Activated gamma-delta T cell treated with anti-CD3 and anti-CD28 coated beads, Interleukin-2, amount 50 U/mL, for 16 hours (primary cell): ENCODE measurements around the gene CELSR2.

ENCODE experiments used
- DNase-seq: peaks from one replicate; pipeline ENCODE4 v3.0.0-alpha.2; 2020; ENCODE audit warnings: low read depth

CELSR2 gene

GRCh38 chr1:109265016-109265415 lies 15.7 kb downstream of the CELSR2 start:
- no peak for DNase-seq

DNA sequence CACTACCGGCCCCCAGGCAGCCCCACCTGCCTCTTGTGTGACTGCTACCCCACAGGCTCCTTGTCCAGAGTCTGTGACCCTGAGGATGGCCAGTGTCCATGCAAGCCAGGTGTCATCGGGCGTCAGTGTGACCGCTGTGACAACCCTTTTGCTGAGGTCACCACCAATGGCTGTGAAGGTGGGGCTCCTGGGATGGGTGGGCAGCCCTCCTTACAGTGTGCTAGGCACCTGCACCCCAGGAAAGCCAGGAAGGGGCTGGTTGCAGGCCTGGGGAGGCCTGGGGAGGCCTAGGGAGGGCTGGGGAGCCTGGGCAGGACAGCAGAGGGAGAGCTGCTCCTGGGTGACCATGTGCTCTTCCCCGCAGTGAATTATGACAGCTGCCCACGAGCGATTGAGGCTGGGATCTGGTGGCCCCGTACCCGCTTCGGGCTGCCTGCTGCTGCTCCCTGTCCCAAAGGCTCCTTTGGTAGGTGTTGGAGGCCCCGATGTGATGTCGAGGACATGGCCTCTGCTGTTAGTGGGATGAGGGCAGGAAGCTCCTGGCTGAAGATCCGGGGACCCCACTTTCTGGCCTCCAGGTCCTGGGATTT lies 16.5 kb downstream of the CELSR2 start:
- no peak for DNase-seq

- no peak for DNase-seq
Measured at GRCh38 chr1:109266965-109267364, 17.6 kb downstream of the CELSR2 start.

- DNase-seq, result no peak
Measured at GRCh38 chr1:109267743-109268300, 18.5 kb downstream of the CELSR2 start.

- DNase-seq, result no peak
Measured at GRCh38 chr1:109268431-109269211, 19.3 kb downstream of the CELSR2 start.

DNA sequence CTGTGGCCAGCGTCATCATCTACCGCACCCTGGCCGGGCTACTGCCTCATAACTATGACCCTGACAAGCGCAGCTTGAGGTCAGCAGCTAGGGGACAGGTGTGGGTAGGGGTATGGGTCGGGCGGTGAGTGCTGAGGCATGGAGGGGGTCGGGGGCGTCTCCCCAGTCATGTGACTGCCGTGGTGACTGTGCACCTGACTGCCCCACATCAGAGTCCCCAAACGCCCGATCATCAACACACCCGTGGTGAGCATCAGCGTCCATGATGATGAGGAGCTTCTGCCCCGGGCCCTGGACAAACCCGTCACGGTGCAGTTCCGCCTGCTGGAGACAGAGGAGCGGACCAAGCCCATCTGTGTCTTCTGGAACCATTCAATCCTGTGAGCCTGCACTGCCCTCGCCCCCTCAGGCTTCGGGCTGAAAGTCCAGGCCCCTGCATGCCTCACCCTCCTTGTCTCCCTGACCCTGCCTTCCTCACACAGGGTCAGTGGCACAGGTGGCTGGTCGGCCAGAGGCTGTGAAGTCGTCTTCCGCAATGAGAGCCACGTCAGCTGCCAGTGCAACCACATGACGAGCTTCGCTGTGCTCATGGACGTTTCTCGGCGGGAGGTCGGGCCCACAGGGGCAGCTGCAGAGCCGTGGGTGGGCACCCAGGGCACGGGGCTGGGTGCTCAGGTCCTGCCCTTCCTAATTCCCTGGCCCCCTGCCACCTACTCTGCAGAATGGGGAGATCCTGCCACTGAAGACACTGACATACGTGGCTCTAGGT lies 20.1 kb downstream of the CELSR2 start:
- no peak for DNase-seq

DNA sequence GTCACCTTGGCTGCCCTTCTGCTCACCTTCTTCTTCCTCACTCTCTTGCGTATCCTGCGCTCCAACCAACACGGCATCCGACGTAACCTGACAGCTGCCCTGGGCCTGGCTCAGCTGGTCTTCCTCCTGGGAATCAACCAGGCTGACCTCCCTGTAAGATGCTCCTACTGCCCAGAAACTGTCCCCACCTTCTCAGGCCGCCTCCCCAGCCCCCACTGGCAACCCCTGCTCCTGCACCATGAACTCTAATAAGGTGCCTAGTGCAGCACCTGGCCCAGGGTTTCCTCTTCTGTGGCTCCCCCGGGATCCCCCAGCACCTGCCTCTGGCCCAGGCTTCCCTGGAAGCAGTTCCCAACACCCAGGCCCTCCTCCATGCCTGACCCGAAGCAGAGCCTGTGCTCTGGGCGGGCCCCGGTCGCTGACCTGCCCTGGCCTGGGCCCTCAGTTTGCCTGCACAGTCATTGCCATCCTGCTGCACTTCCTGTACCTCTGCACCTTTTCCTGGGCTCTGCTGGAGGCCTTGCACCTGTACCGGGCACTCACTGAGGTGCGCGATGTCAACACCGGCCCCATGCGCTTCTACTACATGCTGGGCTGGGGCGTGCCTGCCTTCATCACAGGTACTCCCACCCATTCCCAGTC lies 20.8 kb downstream of the CELSR2 start:
- DNase-seq, result no peak

DNA sequence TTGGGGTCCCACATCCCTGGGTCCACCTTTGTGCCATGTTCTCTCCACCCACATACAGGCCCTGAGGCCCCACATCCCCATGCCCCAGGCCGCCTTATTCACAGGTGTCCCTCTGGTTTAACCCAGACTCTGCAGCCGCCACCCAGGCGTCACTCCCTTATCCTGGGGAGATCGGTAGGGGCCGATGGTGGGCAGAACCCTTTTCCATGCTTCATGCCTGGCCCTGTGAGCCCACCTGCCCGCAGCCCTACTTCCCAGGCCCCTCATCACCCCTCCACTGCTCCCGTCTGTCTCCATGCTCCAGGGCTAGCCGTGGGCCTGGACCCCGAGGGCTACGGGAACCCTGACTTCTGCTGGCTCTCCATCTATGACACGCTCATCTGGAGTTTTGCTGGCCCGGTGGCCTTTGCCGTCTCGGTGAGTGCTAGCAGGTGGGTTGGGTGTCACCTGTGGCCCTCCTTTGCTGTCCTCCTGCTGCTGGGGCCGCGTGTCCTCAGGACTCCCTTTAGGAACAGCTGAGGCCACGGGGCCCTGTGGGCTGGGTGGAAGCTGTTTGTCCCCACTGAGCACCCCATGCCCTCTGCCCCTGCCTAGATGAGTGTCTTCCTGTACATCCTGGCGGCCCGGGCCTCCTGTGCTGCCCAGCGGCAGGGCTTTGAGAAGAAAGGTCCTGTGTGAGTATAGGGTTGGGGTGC lies 21.4 kb downstream of the CELSR2 start:
- DNase-seq, result no peak

DNA sequence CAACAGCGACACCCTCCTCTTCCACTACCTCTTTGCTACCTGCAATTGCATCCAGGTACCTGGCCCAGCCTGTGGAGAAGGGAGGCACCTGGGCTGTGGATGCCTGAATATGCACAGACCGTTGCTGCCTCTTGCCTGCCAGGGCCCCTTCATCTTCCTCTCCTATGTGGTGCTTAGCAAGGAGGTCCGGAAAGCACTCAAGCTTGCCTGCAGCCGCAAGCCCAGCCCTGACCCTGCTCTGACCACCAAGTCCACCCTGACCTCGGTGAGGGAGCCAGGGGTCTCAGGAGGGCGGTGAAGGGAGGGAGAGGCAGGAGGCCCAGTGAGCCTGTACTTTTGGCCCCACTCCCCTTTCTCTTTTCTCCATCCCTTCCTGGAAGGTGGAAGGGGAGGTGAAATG lies 22.1 kb downstream of the CELSR2 start:
- DNase-seq, result no peak

DNA sequence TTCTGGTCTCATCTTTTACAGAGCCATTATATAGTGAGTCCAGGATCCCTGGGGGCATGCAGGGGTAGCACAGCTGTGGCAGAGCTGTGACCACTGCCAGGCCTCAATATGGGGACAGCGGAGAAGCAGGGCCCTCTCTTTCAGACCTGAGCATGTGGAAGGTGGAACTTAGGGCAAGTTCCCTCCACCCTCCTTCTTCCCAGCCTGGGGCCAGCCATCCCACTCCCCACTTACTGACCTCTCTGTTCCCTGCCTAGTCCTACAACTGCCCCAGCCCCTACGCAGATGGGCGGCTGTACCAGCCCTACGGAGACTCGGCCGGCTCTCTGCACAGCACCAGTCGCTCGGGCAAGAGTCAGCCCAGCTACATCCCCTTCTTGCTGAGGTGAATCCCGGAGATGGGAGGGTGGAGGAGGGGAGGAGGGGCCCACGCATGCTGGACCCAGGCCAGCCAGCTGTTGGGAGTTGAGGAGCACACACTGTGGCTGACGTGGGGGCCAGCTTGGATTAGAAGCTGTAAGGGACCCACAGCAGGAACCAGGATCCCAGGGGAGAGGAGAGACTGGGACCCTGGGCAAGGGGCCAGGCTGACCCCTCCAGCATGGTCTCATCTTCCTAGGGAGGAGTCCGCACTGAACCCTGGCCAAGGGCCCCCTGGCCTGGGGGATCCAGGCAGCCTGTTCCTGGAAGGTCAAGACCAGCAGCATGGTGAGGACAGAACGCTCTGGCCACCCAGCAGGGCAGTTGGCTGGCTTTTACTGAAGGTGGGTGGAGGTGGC lies 22.9 kb downstream of the CELSR2 start:
- DNase-seq, result no peak

DNA sequence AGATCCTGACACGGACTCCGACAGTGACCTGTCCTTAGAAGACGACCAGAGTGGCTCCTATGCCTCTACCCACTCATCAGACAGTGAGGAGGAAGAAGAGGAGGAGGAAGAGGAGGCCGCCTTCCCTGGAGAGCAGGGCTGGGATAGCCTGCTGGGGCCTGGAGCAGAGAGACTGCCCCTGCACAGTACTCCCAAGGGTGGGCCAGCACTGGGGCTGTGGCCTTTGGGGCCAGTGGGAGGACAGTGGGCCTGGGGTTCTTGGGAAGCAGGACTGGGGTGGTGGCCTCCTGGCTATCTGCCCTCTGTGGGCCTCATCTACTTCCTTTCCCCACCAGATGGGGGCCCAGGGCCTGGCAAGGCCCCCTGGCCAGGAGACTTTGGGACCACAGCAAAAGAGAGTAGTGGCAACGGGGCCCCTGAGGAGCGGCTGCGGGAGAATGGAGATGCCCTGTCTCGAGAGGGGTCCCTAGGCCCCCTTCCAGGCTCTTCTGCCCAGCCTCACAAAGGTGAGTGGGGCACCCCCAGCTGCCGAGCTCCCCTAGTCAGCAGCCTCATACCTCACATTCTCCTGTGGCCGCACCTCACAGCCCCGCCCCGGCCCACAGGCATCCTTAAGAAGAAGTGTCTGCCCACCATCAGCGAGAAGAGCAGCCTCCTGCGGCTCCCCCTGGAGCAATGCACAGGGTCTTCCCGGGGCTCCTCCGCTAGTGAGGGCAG lies 23.6 kb downstream of the CELSR2 start:
- no peak for DNase-seq

GRCh38 chr1:109273570-109274288 lies 24.4 kb downstream of the CELSR2 start:
- DNase-seq, result no peak

GRCh38 chr1:109274533-109275476 lies 25.5 kb downstream of the CELSR2 start:
- DNase-seq, result no peak

GRCh38 chr1:109275706-109276345 lies 26.5 kb downstream of the CELSR2 start:
- no peak for DNase-seq

DNA sequence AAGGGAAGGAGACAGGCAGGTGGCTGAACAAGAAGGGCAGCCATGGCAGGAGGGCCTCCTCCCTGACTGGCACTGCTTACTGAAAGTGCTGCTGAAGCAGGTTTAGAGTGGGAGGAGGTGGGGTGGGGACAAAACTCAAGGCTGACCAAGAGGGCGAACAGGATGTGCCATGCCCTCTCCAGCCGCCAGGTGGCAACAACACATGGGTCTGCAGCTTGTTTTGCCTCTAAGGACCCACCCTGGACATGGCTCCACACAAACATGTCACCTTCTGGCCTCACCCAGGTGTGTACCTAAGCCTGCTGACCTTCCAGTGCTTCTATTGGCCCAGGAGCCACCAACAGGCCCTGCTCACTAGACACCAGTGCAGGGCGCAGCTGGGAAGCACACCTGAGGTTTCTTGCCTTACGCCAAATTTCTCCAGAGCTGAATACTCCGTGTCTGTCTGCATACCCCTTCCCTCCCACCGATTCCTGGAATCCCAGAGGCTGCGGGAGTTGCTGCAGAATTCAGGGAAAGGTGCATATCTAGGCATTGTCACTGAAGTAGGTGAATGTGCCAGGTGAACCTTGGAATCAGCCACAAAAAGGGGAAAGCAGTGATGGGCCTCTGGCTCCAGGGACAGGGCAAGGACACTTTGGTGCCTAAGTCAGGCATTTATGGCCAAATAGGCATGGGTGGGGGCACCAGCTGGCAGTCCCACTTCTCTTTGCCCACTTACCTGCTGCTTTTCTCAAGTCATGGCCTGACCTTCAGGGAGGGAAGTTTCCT lies 28.3 kb downstream of the CELSR2 start:
- peak; percentile 44 for DNase-seq

DNA sequence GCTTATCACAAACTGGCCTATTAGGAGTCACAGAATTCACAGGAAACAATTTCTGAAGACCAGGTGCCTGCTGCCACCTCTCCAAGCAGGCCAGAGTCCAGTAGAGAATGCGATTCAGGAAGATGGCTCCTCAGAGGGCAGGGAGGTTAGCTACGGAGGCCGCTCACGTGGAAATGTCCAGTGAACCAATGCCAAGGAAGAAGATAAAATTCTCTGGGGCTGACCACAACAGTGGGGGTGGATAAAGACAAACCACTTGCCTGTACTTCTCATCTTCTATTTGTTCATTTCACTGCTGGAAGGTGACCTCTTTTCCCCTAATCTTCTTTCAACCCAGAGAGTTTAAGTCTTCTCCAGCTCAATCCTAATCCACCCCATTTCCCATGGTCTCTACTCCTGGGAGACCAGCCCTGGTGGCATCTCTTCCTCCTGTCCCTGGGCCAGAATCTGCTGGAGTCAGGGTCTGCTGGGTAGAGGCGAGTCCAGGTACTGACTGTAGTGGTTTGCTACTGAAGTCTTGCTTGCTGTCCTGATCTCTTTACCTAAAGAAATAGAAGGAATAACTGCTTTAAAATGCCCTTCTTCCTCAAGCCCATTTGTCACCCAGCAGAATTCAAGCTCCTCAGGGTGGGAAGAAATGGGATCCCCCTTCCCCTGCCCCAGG lies 30.4 kb downstream of the CELSR2 start:
- DNase-seq, result no peak

- DNase-seq, result no peak
Measured at GRCh38 chr1:109280862-109281261, 31.5 kb downstream of the CELSR2 start.
